ENCODE measurements around the gene ITPKB.
"Not testable (repeated sequence)": the region's sequence is repeated elsewhere in the genome, so short reads cannot be mapped to it uniquely, and the experiment has no call there.

Gene ITPKB

DNA sequence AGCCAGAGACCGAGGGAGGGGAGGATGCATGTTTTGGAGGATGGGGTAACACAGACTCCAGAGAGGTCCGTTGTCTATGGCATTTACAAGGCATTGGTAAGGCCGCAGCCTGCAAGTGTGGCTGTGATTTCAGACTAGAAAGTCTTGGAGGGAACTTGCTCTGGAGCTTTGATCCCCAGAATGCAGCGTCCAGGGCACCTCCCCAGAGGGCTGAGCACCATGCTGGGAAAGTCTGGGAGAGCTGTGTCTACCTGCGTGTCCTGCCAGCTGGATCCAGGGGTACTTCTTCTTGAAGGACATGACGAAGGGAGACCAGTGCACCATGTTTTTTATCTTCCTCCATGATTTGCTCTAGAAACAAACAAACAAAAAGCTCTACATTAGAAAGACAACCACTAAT, 90.7 kb downstream of the ITPKB start:
- DNase-seq = no peak

DNA sequence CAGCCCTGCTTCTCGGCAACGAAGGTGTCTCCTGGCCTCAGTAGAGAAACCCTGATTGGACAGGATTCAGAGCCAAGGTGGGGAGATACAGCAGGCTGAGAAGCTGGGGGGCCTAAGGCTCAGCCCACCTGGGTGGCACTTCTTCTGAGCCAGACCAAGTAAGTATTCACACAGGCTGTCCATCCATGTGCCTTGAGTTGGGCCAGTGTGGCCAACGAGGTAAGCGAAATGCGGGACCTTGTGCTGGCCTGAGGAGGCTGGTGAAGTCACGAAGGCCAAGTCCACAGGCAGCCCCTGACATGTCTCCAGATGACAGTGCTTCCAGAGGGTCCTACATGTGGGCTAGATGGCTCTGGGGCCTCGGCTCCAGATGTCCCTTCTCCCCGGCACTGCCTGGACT, 91.4 kb downstream of the ITPKB start:
- no peak for DNase-seq

DNA sequence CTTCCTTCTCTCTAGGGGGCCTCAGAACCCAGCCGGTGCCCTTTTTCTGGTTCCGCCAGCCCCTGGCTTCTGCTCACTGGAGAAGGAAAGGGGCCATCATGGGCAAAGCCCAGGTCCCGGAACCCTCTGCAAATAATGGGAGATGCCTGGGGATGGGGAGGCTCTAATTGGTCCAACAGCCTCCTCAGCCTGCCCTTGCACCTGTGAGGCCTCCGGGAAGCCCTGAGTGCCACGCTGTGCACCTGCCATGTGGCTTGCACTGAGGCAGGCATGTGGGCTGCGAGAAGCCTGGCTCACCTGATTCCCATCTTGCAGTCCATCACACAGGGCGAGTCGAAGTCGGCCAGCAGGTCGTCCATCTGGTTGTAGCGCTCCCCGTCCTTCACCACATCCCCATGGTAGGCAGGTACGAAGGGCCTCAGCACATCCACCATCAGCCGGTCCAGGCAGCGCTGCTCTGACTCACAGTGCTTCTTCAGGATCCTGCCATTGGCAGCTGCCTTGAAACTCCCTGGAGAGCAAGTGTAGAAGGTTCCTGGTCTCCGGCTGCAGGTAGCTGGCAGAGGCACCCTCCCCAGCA, 92.1 kb downstream of the ITPKB start:
- DNase-seq = no peak

DNA sequence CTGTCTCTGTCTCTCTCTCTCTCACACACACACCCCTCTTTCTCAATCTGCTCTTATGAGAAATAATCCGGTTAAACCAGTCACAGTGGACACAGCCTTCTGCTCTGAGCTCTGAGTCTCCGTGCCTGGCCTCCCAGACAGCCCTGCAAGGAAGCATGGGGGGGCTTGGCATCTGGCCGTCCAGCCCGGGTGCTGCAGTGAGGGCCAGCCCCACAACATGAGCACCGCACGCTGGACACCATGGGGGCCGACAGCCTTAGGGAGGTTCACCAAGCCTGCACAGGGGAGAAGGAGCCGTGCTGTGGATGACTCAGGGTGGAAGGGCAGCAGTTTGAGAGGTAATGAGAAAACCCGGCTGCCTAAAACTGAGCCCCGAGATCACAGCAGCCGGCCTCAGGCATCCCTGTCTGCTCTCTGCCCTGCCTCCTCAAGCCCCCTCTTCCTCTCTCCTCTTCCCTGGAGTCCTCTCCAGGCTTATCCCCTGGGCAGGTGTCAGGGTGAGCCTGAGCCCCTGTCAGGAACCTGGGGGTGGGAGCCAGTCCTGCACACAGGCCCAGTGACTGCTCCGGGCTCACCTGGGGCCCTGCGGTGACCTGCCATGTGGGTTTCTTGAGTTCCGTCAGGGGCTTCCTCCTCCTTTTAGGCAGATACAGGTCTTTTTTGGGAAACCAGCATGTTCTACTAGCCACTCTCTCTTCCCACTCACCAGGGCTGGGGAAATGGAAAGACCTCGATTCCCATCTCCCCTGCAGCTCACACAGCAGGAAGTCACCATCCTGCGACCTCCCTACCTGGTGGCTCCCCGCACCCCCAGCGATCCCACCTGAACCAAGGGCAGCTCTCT, 92.8 kb downstream of the ITPKB start:
- no peak for DNase-seq

DNA sequence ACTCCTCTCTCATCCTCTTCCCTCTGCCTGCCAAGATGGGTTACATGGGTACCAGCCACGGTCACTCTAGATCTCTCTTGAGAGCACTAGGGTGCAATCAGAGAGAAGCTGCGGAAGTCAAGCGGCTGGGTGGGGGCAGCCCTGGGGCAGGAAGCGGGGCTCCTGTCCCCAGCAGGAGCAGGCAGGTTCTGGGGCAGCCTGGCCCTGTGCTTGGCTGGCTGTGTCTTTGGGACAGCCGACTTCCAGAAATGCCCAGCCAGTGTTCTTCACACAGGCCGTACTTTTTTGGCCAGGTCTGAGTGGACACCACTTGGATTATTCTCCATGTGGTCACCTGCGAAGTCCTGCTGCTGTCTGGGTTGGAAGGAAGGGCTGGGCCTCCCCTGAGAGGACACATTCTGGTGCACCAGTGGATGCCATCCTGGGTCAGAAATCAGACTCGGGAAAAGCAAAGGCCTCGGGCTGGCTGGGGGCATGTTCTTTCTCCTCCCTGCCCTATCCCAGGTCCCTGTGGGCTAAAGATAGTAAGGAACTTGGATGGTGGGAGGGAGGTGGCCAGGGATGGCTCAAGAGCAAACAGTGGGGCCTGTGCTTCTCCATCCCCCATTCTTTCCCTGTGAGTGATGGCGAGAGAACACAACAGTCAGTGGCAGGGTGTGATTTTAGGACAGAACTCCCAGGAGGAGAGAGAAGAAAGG, 93.7 kb downstream of the ITPKB start:
- DNase-seq = no peak

DNA sequence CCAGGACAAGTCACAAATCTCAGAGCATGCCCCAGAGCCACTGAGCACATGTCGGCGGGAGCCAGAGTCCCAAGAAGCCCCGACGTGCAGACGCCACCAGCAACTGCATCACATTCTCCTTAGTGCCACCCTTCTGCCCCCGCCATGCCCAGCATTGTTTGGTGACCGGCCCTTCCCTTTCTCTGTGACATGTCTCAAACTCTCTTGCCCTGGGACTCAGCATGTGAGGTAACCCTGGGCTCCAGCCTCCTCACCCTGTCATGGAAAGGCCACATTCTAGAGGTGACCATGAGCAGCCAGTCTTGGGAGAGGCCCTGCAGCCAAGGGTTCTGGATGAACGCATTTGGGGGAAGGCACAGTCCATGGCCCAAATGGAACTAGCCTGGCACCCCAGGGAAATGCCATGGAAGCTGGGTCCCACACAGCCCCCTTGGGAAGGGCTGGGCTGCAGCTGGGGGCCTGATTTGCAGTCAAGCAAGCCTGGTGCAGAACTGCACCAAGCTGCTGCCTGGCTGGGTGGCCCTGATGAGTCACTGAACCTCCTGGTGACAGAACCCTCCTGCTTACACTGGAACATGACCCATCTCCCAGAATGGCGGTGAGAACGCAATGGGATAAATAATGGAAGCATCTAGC, 94.4 kb downstream of the ITPKB start:
- DNase-seq = no peak

DNA sequence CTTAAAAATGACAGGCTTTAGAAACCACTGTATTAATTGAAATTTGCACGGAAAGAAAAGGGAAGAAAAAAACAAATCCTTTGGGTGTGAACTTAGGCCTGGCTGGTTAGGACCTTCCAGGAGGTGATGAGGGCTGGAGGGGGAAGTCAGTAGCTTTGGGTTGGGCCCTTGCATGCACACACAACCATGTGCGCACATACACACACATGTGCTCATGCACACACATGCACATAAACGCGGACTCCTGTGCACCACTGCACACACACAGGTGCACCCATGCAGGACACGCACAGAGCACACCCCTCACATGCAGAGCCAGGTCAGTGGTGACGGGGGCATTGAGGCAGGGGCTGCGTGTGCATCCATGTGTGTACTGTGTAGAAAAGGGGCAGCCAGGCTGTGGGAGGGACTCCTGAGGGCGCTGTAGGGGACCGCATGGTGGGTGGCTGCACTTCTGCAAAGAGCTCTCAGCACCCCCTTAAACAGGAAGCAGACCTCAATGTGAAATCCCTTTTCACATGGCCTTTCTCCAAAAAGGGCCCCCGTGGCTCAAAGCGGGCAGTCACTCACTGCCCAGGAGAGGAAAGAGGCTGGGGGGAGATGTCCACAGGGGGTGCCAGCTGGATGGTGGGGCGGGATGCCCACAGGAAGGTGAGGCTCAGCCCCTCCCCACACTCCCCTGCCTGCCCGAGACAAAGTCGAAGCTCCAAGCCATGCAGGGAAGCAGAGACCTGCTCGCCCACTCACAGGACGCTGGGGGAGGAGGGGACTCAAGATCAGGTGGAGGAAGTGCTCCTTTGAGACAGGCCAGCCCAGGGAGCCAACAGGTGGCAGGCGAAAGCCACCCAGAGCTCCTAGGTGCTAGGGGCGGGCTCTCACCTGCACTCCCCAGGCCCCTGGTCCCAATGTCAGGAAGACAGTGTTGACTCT, 95.2 kb downstream of the ITPKB start:
- no peak for DNase-seq

DNA sequence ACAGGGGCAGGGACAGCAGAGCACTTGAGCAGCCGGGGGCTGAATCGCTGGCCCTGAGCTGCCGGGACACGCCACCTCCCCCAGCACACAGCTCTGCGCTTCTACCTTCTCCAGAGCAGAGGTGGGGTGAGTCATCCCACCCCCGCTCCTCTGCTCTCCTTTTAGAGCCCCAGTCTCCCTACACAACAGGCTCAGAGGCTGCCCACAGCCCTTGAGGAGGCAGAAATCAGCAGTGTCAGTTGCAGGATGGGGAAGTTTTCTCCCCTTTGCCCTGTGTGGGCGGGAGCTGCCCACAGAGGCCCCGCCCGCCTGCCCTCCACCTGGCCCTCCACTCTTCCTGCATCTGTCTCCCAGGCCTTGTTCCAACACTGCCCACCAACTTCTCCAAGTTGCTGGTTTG, 95.9 kb downstream of the ITPKB start:
- no peak for DNase-seq

DNA sequence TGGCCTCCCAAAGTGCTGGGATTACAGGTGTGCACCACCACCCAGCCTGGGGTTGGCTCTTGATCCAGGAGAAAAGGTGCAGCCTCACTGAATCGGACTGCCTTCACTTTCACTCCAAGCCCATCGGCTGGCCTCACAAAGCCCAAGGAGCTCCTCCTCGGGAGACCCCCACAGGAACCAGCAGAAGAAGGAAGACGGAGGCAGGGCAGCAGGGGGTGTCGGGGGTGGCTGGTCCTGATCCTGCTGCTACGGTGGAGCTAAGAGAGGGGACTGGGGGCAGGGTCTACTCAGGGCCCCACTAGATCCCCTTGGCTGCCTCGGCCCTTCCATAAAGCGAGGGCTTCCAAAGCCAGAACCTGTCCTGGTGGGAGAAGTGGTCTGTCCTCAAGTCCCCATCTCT, 96.7 kb downstream of the ITPKB start:
- no peak for DNase-seq

DNA sequence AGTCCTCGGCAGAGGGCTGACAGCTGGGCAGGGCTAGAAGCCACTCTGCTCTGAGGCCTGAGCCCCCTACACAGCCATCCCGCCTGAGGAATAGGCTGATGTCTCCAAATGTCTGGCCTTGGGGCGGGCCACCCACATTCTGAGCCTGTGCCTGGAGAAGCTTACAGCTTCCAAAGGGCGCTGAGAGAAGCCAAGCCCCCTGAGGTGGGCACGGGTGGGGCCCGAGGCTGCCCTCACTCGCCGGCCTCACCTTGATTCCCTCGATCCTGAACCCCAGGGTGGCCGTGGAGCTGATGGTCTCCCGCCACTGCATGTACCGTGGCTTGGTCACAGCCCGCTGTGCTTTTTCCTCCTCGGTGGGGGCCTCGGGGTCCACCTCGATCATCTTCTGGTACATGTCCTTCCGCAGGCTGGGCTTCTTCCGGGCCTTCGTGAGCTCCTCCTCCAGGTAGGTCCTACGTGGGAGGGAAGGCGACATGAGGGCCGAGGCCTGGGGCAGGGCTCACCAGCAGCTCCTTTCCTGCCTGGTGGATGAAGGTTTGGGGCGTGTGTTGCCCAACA, 97.3 kb downstream of the ITPKB start:
- no peak for DNase-seq

DNA sequence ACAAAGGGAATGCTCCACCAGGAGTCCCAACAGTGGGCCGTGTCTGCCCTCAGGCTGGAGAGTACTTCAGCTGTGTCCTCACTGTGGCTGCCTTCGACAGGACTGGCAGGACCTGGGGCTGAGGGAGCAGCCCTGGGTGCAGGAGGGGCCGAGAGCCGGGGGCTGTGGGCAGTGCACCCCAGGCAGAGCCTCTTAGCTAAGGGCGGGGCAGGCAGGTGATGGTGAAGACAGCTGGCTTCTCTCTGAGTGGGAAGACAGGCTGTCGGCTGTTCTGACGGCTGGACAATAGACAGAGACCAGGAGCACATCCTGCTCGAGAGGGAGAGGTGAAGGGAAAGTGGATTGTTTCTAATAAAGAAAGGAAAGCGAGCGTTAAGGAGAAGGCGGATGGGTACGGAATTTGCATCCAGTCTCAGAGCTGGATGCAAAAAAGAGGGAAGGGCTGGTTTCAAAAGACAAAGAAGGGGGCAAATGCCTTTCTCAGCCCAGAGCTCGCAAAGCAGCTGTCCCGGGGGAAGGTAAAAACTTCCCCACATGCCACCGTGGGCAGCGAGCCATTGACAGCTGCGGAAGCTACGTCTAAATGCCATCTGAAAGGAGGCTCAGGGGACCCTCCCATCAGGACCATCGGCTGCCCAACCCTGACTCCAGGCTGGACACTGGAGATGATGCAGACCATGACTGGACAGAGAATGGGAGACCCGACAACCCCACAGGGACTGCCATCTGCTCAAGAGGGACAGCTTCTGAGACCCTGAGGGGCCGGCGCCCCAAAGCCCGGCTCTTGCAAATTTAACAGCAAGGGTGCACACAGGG, 98.6 kb downstream of the ITPKB start:
- DNase-seq = peak; percentile 61

DNA sequence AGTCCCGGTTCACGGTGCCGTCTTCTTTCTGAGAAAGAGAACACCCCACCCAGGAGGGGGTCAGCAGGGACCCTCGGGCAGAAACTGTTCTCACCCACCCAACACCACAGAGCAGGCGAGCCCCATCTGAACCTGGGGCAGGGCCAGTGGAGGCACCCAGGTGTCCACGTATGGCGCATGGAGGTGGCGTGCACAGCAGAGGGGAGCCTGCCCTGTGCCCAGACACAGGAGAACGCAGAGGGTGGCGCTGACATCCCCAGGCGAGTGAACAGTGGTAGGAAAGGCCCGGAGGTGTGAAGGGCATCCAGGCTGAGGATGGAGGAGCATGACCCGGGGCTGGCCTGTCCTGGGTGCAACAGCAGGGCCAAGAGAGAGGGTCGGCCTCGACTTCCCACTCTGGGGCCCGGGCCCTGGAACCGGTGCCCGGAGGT, 99.4 kb downstream of the ITPKB start:
- no peak for DNase-seq

DNA sequence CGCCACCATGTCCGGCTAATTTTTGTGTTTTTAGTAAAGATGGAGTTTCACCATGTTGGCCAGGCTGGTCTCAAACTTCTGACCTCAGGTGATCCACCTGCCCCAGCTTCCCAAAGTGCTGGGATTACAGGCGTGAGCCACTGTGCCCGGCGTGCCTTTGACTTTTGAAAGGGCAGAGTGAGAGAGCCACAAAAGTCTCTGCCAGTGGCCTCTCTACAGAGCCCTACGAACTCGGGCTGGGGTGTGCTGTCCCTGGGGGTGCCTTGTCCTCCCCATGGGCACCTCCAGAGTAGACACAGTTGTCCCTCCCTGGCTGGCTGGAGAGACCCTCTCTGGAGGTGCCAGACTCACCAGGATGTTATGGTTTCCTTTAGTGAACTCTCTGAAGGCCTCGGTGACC, 99.9 kb downstream of the ITPKB start:
- not testable (repeated sequence) for DNase-seq

DNA sequence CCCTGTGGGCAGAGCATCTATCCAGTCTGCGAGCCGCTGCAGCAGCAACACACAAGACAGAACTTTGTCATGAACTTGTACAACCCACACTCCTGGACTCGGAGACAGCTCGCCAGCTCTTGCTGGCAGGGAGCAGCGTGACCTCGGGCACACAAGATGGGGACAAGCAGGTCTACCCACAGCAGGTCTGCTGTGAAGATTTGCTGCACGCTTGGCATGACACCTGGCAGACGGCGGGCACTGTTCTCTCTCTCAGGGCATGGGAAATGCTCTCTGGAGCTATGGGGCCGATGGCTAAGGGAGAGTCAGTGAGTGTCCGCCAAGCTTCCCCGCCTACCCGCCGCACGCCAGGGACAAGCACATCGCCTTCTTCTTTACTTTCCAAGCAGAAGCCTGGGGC, 100.5 kb downstream of the ITPKB start:
- no peak for DNase-seq

DNA sequence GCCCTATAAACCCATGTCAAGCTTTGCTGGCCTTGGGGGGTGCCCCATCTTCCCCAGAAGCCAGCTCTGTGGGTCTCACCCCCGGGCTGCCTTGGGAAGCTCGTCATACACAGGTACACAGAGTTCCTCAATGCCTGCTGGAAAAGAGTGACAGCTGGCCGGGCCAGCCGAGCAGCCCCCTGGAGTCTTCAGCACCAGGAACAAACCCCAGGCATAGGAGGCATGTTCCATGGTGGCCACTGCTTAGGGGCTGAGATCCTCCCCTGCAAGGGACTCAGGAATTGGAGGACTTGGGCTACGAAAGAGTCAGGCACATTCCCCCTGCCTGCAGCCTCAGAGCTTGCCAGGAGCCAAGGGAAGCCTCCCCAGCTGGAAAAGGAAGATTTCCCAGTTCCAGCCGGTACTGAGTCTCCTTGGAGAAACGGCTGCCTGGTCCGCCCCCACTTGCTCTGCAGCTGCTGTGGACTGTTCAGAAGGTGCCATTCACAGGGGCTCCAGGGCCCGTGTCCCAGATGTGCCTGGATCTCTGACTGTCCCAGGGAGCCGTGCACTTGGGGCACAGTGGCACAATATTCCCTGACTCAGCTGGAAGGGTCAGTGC, 101.0 kb downstream of the ITPKB start:
- DNase-seq = no peak

DNA sequence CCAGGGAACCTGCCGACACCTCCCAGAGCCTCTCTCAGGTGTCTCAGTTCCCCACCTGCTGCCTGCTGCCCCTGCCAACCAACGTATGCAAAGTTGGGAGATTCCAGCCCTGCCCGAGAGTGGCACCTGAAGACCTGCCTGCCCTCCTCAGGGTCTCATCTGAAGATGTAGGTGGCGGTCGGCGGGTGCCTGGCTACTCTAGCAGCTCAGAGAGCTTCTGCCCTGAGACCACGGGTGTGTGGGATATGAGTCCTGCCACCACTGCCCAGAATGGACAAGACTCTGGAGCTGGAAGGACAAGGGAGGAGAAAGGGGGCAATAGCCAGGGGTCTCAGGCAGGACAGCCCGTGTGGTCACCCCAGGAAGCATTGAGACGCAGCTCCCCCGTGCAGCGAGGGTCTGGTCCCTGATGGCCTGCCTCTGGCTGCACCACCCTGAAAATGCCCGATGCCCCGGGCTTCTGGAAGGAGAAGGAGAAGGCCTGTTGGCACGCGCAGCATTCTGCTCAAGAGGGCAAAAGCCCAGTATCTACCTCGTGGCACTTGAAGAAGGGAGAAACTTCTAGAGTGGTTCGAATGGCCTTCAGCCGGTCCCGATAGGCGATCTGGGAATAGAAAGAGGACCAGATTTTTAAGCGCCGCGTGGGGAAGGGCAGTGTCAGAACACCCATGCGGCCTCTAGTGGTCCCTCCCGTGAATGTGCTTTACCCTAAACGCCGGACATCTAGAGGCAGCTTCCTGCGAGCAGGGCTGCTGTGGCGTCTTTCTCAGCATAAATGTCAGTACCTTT, 101.7 kb downstream of the ITPKB start:
- DNase-seq = no peak

DNA sequence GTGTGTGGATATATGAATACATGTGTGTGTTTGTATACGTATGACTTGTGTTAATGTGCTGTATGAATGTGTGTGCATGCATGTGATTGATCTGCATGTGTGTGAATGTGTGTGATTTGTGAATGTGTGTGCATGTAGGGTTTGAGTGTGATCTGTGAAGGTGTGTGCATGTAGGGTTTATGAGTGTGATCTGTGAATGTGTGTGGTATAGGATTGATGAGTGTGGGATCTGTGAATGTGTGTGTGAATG, 102.3 kb downstream of the ITPKB start:
- DNase-seq = no peak

DNA sequence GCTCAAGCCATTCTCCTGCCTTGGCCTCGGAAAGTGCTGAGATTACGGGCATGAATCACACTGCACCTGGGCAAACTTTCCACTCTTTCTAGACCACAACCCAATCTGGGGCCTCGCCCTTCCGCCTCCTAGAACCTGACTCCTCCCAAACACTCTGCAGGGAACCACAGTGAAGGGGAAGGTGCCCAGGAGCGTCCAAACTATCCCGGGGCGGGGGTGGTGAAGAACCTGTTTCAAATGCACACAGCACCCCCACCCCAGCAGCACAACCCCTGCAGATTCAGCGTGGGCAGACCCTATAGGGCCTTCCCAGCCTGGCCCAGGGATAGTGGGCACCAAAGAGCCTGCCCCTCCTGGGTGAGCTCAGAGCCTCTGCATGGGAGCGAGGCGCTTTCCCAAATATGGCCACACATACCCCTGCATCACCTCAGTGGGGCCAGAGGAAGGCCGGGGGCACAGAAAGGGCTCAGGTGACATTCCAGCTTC, 103.6 kb downstream of the ITPKB start:
- no peak for DNase-seq

DNA sequence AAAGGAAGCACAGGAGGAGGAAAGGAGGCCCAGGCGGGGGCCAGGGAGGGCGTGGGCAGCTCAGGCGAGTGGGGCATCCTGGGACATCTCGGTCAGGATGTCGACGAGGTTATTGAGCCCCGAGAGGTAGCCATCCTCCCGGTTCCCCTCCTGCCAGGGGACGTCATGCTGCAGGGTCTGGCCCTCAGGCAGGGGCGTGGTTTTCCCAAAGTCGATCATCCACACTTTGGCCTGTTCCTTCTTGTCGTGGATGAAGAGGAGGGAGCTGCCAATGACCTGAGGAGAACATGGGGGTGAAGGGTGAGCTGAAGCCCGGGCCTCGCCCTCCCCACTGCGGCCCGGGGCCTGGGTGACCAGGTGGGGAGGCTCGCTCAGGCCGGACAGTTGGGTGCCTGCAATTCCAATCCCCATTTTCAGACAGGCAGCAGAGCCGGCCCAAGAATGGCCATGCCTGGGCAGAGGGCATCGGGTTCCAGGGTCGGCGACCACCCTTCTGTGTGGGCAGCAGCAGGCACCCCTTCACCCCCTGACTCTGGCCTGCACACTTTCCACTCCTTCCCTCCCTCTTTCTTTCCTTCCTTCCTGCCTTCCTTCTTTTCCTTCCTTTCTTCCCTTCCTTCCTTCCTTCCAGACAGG, 104.4 kb downstream of the ITPKB start:
- no peak for DNase-seq

DNA sequence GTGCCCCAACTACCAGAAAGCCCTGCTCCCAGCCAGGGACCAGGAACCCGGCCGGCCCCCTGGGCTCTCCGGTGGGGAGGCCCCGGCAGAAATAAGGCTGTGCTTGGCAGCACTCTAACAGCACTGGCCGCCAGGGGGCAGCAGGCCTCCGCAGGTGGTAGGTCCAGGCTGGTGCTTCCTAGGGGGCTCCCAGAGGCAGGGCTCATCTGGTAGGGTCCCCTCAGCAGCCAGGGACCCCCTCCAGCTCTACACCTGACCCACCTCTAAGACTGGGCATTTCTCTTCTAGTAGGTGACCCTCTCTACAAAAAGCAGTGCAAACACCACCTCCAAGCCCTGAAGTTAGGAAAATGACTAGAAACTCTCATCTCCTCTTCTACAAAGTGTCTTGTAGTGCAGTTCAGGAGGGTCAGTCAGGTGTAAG, 104.9 kb downstream of the ITPKB start:
- peak; percentile 75 for DNase-seq

Data from NCI-H345 (cell line).